Neural progenitor cell (in vitro differentiated cells): ENCODE data around the gene LIN7C.

Source experiments
- CTCF ChIP-seq: fragments of 200-600 bp; sonication (generic); IDR thresholded peaks from 2 replicates; pipeline ENCODE4 v1.5.1; 2017; ENCODE audit warnings: antibody characterized with exemption, mild to moderate bottlenecking
- EZH2 ChIP-seq: fragments of 200-600 bp; sonication (generic); IDR thresholded peaks from 2 replicates; pipeline ENCODE4 v1.6.1; 2017; ENCODE audit warnings: antibody characterized with exemption, mild to moderate bottlenecking, moderate library complexity

- TF ChIP-seq CTCF (no peak), EZH2 (no peak)
Measured at GRCh38 chr11:27452147-27452546, 54.4 kb downstream of the LIN7C start.
